Coronary artery (tissue), 2 donors: ENCODE results near the gene TSPAN11.
A peak's percentile ranks its signal among the peaks of the same experiment; 100 is the strongest.

Source experiments
- DNase-seq: peaks from one replicate; pipeline ENCODE4 v3.0.0-alpha.2; 2017; ENCODE audit warnings: low spot score
- H3K27ac ChIP-seq, 2 donors: fragments of 200-600 bp; sonication (generic); one replicate each; pipeline ENCODE4 v1.5.1; 2016 to 2019
- H3K4me3 ChIP-seq: fragments of 200-600 bp; sonication (generic); 2 replicates; pipeline ENCODE4 v1.5.1; 2016; ENCODE audit warnings: mild to moderate bottlenecking, moderate library complexity
- TF ChIP-seq, protein P1 (sequence below): fragments of 200-600 bp; sonication (generic); IDR thresholded peaks from one replicate; pipeline ENCODE4 v1.5.1; 2019; ENCODE audit warnings: antibody characterized with exemption

The TSPAN11 gene, protein sequence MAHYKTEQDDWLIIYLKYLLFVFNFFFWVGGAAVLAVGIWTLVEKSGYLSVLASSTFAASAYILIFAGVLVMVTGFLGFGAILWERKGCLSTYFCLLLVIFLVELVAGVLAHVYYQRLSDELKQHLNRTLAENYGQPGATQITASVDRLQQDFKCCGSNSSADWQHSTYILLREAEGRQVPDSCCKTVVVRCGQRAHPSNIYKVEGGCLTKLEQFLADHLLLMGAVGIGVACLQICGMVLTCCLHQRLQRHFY

DNA sequence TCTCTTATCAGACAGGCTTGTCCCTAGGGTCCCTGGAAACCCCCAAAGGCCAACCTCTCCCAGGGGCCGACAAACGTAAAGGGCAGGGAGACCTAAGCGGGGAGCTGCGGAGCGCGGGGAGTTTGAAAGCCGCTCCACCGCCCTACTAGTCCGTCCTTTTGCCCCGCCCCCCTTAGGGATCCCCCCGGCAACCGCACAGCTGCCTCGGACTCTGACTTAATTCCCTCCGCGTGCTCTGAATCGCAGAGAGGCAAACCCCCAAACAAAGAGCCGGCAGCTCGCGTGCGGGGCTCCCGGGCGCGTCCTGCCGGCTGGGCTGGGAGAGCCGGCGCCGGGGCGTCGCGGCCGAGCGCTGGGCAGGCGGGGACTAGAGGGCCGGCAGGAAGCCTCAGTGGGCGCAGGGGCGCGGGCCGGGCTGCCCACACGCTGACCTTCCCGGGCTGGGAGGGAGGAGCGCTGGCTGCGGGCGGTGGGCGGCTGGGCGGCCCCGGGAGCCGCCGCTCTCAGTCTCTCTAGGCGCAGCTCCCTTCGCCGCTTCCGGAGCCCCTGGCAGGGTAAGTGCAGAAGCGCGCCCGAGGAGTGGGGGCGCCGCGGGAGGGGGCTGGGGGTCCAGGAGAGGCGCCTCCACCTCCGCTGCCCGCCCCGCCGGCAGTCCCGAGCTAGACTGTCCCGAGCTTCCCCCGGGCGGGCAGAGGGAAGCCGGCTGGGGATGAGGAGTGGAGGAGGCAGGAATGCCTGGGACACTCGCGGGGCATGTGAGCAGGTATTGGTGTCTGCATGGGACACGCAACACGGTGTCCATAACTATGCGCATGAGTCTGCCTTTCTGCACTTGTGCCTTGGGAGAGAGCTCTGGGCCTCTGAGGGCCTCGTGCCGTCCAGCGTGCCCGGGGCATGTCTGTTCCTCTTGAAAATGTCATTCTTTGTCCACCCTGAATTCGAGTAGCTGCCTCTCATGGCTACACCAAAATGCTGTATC, at the start of gene TSPAN11:
TSPAN11 (plus strand) TSS at position 506 of the 979 bp plus-strand sequence. CDS start 27,244 bp downstream, outside the sequence.
- TF ChIP-seq, protein P1, sequence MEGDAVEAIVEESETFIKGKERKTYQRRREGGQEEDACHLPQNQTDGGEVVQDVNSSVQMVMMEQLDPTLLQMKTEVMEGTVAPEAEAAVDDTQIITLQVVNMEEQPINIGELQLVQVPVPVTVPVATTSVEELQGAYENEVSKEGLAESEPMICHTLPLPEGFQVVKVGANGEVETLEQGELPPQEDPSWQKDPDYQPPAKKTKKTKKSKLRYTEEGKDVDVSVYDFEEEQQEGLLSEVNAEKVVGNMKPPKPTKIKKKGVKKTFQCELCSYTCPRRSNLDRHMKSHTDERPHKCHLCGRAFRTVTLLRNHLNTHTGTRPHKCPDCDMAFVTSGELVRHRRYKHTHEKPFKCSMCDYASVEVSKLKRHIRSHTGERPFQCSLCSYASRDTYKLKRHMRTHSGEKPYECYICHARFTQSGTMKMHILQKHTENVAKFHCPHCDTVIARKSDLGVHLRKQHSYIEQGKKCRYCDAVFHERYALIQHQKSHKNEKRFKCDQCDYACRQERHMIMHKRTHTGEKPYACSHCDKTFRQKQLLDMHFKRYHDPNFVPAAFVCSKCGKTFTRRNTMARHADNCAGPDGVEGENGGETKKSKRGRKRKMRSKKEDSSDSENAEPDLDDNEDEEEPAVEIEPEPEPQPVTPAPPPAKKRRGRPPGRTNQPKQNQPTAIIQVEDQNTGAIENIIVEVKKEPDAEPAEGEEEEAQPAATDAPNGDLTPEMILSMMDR = no peak
- no peak for DNase-seq
- H3K4me3 ChIP-seq = peak within 1 kb of the TSS; percentile 72
- peak within 1 kb of the TSS in 1 of 2 donors; percentile 49 for H3K27ac ChIP-seq

DNA sequence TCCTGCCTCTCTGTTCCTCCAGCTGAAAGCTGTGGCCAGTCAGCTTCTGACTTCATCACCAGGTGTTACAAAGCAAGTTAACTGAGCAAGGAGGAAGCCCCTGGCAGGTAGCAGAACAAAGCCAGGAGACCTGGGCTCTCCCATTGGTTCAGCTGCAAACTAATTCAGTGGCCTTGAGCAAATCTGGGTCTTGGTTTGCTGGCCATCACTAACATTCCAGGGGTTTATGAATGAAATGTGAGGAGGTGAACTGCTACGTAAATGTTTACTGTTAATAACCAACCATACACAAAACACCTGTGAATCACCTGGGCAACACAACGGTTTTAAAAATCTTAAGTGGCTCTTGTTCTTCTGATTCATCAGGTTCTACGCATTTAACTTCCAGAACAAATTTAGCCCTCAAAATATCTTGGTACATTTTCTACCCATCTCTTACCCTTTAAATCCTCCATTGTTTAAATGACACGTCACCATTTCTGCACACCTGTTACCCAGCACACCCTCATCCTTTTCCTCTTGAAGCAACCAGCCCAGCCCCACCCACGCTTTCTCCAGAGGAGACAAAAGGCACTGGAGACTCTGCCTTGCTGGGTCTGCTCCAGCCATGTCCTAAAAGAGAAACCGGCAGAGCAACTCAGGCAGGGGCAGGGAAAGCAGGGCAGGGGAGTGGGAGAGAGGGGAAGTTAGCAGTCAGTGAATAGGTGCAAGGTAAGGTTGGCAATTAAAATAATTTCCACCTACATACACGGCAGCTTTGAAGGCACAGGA, 49.3 kb upstream of the TSPAN11 start:
- no peak for DNase-seq

DNA sequence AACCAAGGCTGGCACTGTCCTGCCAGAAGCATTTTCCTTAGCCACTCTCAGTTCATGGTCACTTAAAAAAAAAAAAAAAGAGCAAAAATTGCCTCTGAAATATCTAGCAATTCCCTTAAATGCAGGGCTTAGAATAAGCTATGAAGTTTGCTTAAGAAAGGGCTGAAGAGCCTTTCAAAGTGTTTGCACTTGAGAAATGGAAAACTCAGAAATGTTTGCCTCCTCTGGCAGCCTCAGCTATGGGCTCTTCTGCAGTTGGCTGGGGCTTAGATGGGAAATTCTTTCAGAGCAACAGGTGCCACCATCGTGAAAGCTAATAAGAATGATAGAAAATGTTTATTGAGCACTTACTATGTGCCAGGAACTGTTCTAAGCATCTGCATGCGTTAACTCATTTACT, 48.5 kb upstream of the TSPAN11 start:
- H3K27ac ChIP-seq = no peak overlapping the region
- no peak for DNase-seq
- TF ChIP-seq, protein P1 = no peak
- H3K4me3 ChIP-seq = no peak overlapping the region

More for the DNA sequence above, 49.3 kb upstream of the TSPAN11 start:
- Histone ChIP-seq H3K27ac (no peak overlapping the region), H3K4me3 (no peak overlapping the region)
- TF ChIP-seq, protein P1 = no peak

DNA sequence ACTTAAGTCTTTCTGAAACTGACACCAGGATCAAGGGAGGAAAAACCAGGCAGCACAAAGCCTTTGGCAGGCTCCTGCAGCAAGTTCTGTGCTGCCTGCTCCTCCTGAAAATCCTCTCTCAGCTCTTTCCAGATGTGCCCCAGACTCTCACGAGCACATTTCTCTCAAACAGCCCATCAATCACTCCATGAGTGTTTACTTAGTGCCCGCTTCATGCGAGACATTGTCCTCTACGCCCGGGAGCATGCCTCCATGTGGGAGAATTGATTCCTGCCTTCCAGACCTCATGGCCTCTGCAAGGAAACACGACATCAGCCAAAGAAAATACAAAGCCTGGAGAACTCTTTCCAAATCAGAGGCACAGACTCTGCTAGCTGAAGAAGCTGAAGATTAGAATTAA, 46.5 kb upstream of the TSPAN11 start:
- Histone ChIP-seq H3K27ac (no peak overlapping the region), H3K4me3 (no peak overlapping the region)
- TF ChIP-seq, protein P1 = no peak
- DNase-seq = no peak

DNA sequence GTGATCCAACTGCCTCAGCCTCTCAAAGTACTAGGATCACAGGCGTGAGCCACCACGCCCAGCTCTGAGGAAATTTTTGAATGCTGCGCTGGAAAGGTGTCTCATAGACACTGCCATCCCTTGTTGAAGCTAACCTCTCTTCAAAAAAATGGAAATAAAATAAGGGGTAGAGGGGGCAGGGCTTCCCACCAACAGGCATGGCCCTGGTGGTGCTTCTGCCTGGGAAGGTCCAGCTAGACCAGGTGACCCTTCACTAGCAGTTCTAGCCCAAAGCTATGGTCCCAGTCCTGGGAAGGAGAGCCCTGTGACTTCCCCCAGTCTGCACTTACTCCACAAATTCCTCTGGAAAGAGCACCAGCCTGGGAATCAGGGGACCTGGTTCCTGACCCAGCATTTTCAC, 45.7 kb upstream of the TSPAN11 start:
- no peak for DNase-seq
- Histone ChIP-seq H3K4me3 (no peak overlapping the region), H3K27ac (no peak overlapping the region)
- TF ChIP-seq, protein P1 = no peak

DNA sequence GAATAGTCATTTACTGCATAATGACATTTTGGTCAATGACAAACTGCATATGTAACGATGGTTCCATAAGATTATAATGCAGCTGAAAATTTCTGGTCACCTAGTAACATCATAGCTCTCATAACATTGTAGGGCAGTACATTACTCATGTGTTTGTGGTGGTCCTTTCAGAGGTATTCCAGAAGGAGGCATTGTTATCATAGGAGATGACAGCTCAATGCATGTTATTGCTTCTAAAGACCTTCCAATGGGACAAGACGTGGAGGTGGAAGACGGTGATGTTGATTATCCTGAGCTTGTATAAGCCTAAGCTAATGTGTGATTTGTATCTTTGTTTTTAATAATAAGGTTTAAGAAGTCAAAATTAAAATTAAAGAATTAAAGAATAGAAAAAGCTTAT, 43.8 kb upstream of the TSPAN11 start:
- Histone ChIP-seq H3K4me3 (no peak overlapping the region), H3K27ac (no peak overlapping the region)
- TF ChIP-seq, protein P1 = no peak
- DNase-seq = no peak
